Panc1 (cell line): ENCODE results near the gene DDX41. TPM values are rescaled to one million over a fixed set of nuclear protein-coding genes. Genes with fewer than 3 reads are reported as not detected.
A peak's percentile ranks its signal among the peaks of the same experiment; 100 is the strongest.

Source experiments
- ATAC-seq: fragments of 200-7000 bp; cut with Tn5 transposase; 2 replicates; pipeline ENCODE4 v1.9.1; 2020; ENCODE audit warnings: mild to moderate bottlenecking, moderate library complexity
- BruUV-seq: library from RNA; stranded (reverse); fragments of 400-500 nt; replicated peaks from 2 replicates; lab custom pipeline; 2021; lab: Mats Ljungman, UMichigan
- CTCF ChIA-PET: fragments of 300-600 bp; sonication (Branson Sonifier 250); formaldehyde crosslinking; loops from one replicate; lab custom pipeline; 2022; ENCODE audit warnings: antibody characterized with exemption; lab: Charles Lee
- POLR2A ChIA-PET: fragments of 300-600 bp; sonication (Branson Sonifier 250); formaldehyde crosslinking; loops from one replicate; lab custom pipeline; 2022; ENCODE audit warnings: antibody characterized with exemption; lab: Charles Lee
- DNase-seq: peaks from one replicate; pipeline ENCODE4 v3.0.0-alpha.2; 2010; ENCODE audit warnings: low read depth, low spot score
- H3K27ac ChIP-seq: 2 replicates; pipeline ENCODE4 v1.5.1; 2011; ENCODE audit warnings: mild to moderate bottlenecking, low read length, inconsistent platforms
- H3K27me3 ChIP-seq: fragments of 200-500 bp; sonication (Bioruptor generic); 2 replicates; pipeline ENCODE4 v1.6.0; 2014; ENCODE audit warnings: low read length, inconsistent platforms; ENCODE audit not compliant: control insufficient read depth, insufficient read depth
- H3K36me3 ChIP-seq: fragments of 200-500 bp; sonication (Bioruptor generic); 2 replicates; pipeline ENCODE4 v1.5.1; 2014; ENCODE audit warnings: inconsistent platforms, mild to moderate bottlenecking, low read length, moderate library complexity; ENCODE audit not compliant: control insufficient read depth, insufficient read depth
- H3K4me1 ChIP-seq: 2 replicates; pipeline ENCODE4 v1.5.1; 2011; ENCODE audit warnings: inconsistent platforms, mild to moderate bottlenecking, low read length, moderate library complexity; ENCODE audit not compliant: control insufficient read depth, insufficient read depth
- H3K4me3 ChIP-seq, 2 experiments: 2 replicates each; pipeline ENCODE4 v1.5.1; 2011 to 2012; ENCODE audit warnings: low read depth in 2 of 2, low read length in 2 of 2, mild to moderate bottlenecking in 2 of 2, inconsistent platforms in 1 of 2, moderate library complexity in 1 of 2
- H3K9me3 ChIP-seq: fragments of 200-500 bp; sonication (Bioruptor generic); 2 replicates; pipeline ENCODE4 v1.5.1; 2014; ENCODE audit warnings: low read depth, mild to moderate bottlenecking, inconsistent platforms, low read length, moderate library complexity; ENCODE audit not compliant: control insufficient read depth, insufficient read depth
- POLR2AphosphoS5 ChIP-seq: IDR thresholded peaks from 2 replicates; pipeline ENCODE4 v1.6.1; 2012; ENCODE audit warnings: mild to moderate bottlenecking, low read depth, low read length, moderate library complexity
- SIN3A ChIP-seq: IDR thresholded peaks from 2 replicates; pipeline ENCODE4 v1.6.1; 2012; ENCODE audit warnings: low read depth, mild to moderate bottlenecking, low read length, moderate library complexity, borderline replicate concordance; ENCODE audit not compliant: insufficient read depth
- TCF7L2 ChIP-seq: IDR thresholded peaks from 2 replicates; pipeline ENCODE4 v1.6.1; 2011; ENCODE audit warnings: mild to moderate bottlenecking, low read depth, low read length, inconsistent platforms
- in situ Hi-C: cut with HindIII; loops from 2 replicates; pipeline ENCODE4 v1.10.0; 2016; ENCODE audit warnings: low sequenced_read_pairs, low pct_unique_long_range_greater_than_20kb
- intact Hi-C: fragments of 100-400 bp; cut with micrococcal nuclease; formaldehyde crosslinking; loops from one replicate; pipeline ENCODE4 v1.10.0; 2022; ENCODE audit not compliant: unreplicated experiment
- total RNA-seq: library from RNA; stranded (reverse); gene quantifications from one replicate; pipeline ENCODE4 v1.2.1, GENCODE V29; 2021; ENCODE audit not compliant: unreplicated experiment
- TF ChIP-seq, protein P1 (sequence below): fragments of 450-650 bp; IDR thresholded peaks from 2 replicates; pipeline ENCODE4 v1.5.1; 2017; ENCODE audit warnings: mild to moderate bottlenecking
- TF ChIP-seq, protein P2 (sequence below), 2 experiments: IDR thresholded peaks; 2 replicates each; pipeline ENCODE4 v1.6.1; 2011 to 2012; ENCODE audit warnings: low read depth in 2 of 2, control low read depth in 1 of 2, low read length in 1 of 2, mild to moderate bottlenecking in 1 of 2, moderate library complexity in 1 of 2; ENCODE audit not compliant: insufficient read depth in 1 of 2

DDX41 gene
- total RNA-seq, 1 experiment from 2014 or later = 111 TPM

- POLR2A ChIA-PET = no interaction called here
- Histone ChIP-seq H3K36me3 (peaks cover 3% of the 10 kb centered on the region; the same call in 1 of the 2 replicates), H3K27ac (no peak overlapping the region), H3K4me1 (peaks cover 31% of the 10 kb centered on the region), H3K4me3 (no peak overlapping the region), H3K9me3 (no peaks in the 10 kb centered on the region), H3K27me3 (no peaks in the 10 kb centered on the region)
- no TSS peak for BruUV-seq
- intact Hi-C loops (no loop called here), in situ Hi-C loops (no loop called here)
- no peak for ATAC-seq
- TF ChIP-seq SIN3A = no peak
- no peak for TF ChIP-seq TCF7L2
- no peak for TF ChIP-seq POLR2AphosphoS5
- TF ChIP-seq, protein P1, sequence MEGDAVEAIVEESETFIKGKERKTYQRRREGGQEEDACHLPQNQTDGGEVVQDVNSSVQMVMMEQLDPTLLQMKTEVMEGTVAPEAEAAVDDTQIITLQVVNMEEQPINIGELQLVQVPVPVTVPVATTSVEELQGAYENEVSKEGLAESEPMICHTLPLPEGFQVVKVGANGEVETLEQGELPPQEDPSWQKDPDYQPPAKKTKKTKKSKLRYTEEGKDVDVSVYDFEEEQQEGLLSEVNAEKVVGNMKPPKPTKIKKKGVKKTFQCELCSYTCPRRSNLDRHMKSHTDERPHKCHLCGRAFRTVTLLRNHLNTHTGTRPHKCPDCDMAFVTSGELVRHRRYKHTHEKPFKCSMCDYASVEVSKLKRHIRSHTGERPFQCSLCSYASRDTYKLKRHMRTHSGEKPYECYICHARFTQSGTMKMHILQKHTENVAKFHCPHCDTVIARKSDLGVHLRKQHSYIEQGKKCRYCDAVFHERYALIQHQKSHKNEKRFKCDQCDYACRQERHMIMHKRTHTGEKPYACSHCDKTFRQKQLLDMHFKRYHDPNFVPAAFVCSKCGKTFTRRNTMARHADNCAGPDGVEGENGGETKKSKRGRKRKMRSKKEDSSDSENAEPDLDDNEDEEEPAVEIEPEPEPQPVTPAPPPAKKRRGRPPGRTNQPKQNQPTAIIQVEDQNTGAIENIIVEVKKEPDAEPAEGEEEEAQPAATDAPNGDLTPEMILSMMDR = no peak
- TF ChIP-seq, protein P2, sequence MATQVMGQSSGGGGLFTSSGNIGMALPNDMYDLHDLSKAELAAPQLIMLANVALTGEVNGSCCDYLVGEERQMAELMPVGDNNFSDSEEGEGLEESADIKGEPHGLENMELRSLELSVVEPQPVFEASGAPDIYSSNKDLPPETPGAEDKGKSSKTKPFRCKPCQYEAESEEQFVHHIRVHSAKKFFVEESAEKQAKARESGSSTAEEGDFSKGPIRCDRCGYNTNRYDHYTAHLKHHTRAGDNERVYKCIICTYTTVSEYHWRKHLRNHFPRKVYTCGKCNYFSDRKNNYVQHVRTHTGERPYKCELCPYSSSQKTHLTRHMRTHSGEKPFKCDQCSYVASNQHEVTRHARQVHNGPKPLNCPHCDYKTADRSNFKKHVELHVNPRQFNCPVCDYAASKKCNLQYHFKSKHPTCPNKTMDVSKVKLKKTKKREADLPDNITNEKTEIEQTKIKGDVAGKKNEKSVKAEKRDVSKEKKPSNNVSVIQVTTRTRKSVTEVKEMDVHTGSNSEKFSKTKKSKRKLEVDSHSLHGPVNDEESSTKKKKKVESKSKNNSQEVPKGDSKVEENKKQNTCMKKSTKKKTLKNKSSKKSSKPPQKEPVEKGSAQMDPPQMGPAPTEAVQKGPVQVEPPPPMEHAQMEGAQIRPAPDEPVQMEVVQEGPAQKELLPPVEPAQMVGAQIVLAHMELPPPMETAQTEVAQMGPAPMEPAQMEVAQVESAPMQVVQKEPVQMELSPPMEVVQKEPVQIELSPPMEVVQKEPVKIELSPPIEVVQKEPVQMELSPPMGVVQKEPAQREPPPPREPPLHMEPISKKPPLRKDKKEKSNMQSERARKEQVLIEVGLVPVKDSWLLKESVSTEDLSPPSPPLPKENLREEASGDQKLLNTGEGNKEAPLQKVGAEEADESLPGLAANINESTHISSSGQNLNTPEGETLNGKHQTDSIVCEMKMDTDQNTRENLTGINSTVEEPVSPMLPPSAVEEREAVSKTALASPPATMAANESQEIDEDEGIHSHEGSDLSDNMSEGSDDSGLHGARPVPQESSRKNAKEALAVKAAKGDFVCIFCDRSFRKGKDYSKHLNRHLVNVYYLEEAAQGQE (IDR thresholded peaks at IDR 0.05; ENCODE audit: insufficient read depth in 1 of 2, low read depth in 2 of 2, low read length in 1 of 2) = no peak
- CTCF ChIA-PET = interaction anchor here (0.7 to 1.3 kb wide), 2 partner anchors 9 to 12 kb away, joined by 3 to 7 read pairs; no protein-coding TSS in a partner anchor
- DNase-seq = no peak
These were observed 24.6 kb downstream of the DDX41 start for GRCh38 chr5:177491983-177492746.

- ATAC-seq = peak; percentile 79
- Histone ChIP-seq H3K9me3 (no peaks in the 10 kb centered on the region), H3K27ac (no peak overlapping the region), H3K4me1 (peaks cover 30% of the 10 kb centered on the region), H3K4me3 (no peak overlapping the region), H3K27me3 (no peaks in the 10 kb centered on the region), H3K36me3 (peaks cover 3% of the 10 kb centered on the region; the same call in 1 of the 2 replicates)
- ChIA-PET CTCF (interaction anchor here (0.7 to 1.3 kb wide), 2 partner anchors 9 to 11 kb away, joined by 3 to 7 read pairs; no protein-coding TSS in a partner anchor), POLR2A (no interaction called here)
- intact Hi-C loops = no loop called here
- BruUV-seq = no TSS peak
- DNase-seq = no peak
- TF ChIP-seq, protein P2 (IDR thresholded peaks at IDR 0.05; ENCODE audit: insufficient read depth in 1 of 2, low read depth in 2 of 2, low read length in 1 of 2) = no peak
- TF ChIP-seq, protein P1 = peak; percentile 99
- TF ChIP-seq POLR2AphosphoS5 = 0 out of 2 replicates have a peak, but pooled peaks have one; percentile 37
- no peak for TF ChIP-seq SIN3A
- in situ Hi-C loops = no loop called here
These were observed 25.3 kb downstream of the DDX41 start for GRCh38 chr5:177491429-177491945.
